Measurements from ENCODE around the gene LMAN1L.

Gene LMAN1L

DNA sequence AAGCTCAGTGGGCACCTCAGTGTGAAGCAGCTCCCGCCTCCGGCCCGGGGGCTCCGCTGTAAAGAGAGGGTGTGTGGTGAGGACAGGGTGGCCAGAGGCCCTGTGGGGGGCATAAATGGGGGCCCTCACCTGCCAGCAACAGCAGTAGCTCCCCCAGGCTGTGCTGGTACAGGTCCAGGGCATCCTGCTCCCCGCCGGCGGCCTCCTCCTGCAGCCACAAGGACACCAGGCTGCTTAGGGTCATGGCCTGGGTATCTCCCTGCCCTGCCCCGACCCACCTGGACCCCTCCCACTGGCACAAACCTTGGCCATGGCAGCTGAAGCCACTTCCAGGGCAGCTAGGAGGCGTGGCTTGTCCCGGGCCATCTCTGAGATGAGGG lies 25.5 kb downstream of the LMAN1L start:
- no peak for DNase-seq (ENCODE audit: low read depth)

DNA sequence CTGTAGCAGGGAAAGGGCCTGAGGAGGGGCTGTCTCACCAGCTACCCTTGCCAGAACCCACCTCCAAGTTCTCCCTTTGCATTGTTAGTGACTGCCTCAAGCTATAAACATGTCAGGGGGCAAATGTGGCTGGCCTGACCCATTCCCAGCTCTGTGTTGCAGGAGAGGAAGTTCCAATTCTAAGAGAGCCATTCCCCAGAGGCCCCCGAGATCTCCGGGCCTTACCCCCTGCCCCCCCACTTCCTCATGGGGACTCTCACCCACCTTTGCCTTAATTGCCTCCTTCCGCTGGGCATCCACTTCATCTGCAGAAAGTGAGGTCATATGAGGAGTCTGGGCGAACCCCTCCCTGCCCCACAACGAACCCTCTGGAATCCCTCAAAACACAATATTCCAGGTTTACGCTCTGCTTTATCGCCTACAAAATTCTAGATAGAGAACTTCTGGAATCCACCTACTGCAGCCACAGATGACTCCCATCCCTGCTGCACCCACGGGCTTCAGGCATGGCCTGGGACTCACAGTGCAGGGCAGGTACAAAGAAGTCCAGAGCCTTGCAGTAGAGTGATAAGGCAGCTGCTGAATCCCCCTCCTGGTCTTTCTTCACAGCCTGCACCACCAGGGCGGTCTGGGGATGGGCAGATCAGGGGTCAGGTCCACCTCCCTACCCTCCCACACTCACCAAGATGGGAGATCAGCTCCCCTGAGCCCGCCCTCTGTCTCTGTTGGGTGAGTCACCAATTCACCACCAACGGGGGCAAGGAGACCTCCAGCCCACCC lies 26.3 kb downstream of the LMAN1L start:
- no peak for DNase-seq (ENCODE audit: low read depth)

DNA sequence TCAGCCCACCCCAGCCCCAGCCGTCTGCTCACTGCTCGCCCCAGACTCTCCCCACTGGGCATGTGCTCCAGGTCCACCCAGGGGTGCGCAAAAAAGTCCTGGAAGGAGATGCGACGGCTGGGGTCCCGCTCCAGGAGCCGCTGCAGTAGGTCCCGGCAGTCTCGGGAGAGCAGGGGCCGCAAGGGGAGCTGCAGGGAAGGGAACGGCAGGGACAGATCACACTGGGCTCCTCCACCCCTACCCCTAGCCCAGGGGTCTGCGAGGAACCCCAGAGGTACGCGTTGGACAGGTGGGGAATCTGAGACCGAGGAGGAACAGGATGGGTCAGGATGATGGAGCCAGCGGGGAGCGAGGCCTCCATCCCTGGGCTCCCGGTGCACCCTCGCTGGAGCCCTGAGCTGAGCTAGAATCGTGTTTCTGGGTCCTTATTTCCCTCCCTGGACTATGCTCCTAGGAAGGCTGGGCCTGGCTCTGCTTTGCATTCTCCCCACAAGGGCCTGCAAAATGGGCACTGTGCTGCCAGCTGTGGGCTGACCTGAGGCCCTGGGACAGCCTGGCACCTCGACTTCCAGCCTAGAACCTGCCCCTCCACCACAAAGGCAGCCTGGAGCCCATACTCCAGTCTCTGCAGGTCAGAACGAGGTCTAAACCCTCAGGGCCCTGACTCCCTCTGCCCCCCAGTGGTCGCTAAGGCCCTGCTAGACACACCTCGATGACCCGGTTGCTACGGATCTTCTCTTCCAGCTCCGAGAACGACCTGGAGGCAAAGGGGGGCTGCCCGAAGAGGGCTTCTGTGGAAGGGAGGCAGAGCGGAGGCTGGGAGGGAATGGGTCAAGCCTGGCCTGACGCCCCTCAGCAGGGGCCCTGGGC lies 27.1 kb downstream of the LMAN1L start:
- DNase-seq (ENCODE audit: low read depth): no peak

DNA sequence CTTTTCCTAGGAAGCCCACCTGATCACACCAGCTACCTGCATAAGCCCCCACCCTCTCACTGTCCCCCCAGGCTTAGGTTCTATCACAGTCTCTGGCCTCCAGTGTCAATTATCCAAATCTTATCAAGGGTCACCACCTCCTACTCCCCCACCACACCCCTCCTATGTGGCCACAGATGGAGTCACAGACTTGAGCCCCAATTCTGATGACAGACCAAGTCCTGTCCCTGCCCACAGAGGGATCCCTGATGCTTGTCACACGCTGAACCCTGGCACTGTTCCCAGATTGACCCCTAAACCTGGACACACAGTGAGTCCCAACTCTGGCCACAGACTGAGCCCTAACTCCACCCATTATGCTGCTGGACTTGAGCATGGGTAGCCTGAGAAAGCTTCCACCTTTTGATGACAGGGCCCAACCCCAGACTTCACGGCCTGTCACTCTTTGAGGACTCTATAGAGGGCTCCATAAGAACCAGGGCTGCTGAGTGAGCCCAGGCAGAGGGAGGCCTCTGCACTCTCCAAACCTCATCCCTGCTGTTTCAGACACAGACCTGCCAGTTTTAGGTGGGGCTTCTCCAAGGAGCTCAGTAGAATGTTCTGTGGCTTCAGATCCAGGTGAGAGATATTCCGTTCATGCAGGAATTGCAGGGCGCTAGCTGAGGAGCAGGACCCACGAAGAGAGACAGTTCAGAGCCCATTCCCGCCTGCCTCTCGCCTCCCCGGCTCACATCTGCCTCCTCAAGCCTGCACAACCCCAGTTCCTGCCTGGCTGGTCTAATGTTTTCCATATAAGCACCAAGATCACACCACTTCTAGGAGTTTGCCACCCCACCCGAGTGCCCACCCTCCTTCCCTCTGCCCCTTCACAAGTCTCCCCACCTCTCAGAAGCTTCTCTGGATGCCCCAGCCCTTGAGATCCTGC lies 28.5 kb downstream of the LMAN1L start:
- DNase-seq (ENCODE audit: low read depth): no peak

DNA sequence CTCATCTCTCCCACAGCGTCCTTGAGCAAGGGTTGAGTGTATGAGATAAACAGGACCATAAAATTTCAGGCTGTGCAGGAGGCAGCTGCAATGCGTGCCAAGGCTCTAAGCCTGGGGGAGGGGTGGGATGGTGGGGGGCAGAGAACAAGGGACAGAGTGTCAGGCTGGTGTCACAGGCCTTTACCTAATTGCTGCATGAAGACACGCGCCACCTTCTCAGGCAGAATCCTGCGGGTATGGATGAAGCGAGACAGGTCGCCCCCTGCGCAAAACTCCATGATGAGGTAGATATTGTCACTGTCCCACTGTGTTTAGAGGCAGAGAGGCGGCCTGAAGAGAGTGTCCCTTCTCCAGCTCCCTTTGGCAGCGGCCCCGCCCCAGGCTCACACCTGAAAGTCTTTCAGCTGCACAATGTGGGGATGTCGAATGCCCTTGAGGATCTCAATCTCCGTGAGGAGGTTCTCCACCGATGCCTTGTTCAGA lies 29.3 kb downstream of the LMAN1L start:
- no peak for DNase-seq (ENCODE audit: low read depth)

DNA sequence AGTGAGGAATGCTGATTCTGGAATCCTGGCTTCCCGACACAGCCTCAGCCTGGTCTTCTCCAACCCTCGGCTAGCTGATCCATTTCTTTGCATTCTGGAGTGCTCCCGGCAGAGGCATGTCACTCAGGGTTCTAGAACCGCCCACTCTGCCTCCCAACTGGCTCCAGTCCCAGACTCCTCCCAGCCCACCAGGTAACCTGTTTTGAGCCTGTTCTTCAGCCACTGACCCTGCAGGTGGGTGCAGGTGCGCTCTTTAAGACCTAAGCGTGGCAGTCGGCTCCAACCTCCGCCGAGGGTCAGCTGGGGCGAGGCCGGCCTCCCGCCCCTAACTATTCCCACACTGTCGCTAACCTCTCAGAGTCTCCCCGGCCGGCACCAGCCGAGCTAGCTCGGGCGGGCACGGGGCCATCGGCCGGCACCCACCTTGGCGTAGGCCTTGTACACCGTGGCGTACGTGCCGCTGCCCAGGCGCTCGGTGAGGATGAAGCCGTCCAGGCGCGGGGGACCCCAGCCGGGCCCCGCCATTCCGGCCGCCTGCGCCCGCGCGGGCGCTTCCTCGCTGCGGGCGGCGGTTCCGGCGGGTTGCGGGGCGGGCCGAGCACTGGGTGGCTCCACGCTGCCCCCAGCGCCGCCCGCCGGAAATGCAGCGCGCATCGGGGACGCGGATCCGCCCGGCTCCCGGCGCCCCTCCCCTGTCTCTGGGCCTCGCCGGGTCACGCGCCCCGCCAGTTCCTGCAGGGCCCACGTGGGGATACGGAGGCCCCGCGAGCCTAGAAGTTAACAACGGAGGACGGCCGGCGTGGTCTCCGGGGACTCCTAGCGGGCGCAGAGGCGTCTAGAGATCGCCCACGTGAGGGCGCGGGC lies 30.2 kb downstream of the LMAN1L start, which contains the start of gene ULK3:
TSS of gene ULK3 (minus strand) at position 576 of the 864 bp plus-strand sequence. CDS start at position 525, 51 bp downstream.
- DNase-seq (ENCODE audit: low read depth): no peak

DNA sequence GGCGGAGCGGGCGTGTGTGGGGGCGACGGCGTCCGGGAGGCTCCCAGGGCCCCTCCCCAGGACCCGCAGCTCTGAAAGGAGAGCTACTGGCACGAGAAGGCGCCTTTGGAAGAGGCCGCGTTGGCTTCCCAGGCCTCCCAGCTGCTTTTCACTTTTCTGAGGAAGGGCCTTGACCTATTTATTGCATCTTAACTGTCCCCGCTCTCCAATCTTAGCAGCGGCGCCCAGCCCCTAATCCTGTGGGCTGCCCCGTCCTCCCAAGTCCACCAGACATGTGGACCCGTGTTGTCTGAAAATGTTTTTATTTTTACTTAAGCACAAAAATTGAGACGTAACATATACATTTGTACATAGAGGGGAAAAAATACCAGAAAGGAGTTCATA lies 30.8 kb downstream of the LMAN1L start:
- no peak for DNase-seq (ENCODE audit: low read depth)

DNA sequence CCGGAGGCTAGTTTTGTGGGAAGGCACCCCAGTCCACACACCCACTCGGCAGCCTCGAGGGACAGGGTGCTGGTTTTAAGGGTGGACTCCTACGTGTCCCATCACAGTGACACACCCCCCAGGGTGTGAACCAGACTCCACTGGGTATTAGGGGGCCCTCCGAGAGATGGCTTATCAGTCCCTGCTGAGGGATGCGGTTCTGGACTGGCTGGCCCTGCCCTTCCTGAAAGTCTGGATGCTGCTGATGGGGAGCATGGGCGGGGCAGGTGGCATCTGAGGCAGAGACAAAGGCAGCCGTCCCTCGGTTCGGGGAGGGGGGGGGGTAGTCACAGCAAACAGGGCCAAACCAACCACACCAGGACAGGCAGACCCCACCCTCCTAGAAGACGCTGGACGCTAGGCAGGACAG lies 31.3 kb downstream of the LMAN1L start:
- DNase-seq (ENCODE audit: low read depth): no peak

DNA sequence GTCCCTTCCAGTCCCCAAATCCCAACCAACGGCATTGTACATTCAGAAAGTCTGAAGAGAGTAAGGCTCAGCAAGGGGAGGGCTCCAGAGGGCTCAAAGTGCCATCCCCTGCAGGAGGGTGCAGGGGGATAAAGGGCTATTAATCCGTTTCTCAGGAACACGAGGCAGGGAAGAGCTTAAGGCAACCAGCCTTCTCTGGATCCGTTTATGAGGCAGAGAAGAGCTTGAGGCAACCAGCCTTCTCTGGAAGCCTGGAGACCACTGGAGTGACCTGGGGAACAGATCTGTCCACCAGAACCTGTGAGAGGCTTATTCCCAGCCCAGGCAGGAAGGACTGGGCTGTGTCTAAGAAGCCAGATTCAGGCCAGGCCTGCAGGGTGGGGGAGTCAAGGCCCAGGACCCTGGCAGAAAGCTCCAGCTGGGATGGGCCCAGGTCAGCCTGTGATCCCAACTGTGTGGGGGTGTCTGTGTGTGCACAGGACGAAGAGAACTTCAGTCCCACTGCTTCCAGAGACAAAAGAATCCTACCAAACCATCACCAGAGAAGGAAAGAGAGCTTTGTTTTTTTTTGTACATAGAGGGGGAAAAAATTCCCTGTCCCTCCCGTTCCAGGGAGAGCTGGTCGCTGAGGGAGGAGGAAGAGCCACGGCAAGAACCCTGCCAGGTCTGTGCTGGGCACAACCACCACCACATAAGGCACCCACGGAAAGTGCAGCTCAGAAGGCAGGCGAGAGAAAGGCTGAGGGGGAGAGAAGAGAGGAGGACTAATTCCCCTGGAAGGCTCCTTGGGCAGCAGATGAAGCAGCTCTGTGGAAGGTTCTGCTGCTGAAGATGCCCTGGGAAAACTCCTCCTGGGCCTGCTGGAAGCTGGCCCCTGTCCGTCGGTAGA lies 31.9 kb downstream of the LMAN1L start:
- DNase-seq (ENCODE audit: low read depth): no peak

DNA sequence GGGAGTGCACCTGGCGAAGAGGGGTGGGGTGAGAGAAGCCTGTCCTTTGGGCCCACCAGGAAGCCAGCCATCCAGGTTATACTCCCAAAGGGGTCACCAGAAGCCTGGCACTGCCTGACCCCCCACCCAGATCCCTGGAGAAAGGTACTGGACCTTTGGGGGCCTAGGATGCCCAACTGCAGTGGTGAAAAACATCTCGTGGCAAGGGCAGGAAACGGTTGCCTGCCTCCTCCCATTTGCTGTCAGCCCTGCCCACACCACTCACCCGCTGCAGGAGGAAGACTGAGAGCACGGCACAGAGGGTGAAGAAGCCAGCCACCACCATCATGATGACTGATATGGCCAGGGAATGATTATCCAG lies 32.6 kb downstream of the LMAN1L start:
- no peak for DNase-seq (ENCODE audit: low read depth)

DNA sequence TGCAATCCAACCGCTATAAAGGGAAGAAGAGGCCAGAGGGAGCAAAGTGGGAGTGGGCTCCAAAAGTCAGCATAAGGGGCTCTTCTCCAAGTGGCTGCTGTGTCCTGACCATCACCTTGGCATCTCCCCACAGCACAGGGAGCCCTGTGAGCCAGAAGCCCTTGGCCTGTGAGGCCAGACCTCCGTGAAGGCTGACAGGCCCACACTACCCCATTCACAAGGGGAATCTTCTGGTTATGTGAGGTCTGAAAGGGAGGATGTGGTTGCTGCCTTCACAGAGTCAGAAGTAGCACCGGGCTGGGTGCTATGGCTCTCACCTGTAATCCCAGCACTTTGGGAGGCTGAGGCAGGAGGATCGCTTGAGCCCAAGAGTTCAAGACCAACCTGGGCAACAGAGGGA lies 32.9 kb downstream of the LMAN1L start:
- DNase-seq (ENCODE audit: low read depth): no peak

DNA sequence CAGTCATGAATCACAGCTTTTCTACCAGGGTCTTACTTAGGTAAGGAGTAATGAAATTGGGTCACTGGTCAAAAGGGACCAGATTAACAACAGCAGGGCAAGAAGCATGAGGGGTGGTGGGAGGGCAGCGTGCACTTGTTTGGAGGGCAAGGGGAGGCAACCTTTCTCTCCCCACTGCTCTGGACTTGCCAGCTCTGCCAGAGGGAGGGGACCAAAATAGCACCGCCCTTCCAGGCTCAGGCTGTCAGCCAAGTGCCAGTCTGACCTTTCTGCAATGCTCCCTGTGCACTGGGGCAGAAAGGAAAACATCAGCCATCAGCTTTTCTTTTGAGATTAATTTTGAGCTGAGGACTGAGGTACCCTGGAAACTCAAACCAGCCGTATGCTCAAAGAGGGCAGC lies 34.8 kb downstream of the LMAN1L start:
- no peak for DNase-seq (ENCODE audit: low read depth)

DNA sequence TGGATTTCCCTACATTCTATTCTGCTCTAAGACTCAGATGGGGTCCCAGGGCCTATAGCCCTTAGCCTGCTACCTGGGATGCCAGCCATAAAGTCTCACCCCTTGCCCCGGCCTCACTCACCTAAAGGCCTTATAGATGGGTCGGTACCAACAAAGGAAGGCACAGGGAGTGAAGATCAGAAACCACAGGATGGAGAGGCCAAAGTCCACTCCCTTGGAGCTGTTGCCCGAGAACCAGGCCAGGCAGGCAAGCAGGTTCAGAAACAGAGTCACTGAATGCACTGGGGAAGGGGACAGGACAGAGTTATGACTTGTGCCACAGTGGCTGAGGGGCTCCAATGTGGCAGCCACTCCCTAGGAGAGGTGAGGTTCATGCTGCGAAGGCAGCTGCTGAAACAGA lies 37.8 kb downstream of the LMAN1L start:
- no peak for DNase-seq (ENCODE audit: low read depth)

DNA sequence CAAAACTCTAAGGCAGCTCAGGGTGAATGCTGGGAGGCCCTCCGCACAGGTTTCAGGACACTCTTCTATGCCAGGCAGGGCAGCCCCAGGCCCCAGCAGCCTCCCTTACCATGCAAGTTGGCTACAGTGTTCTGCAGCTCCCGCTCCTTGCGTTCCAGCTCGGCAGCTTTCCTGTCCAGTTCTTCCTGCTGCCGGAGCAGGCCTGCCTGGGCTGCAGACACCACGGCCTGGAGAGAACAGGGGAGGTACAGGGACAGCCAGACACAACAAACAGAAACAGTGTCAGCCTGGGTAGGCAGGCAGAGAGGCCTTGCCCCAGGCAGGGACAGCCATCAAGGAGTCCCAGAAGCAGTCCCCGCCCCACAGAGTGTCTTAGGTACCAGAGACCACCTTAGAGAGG lies 39.3 kb downstream of the LMAN1L start:
- no peak for DNase-seq (ENCODE audit: low read depth)

DNA sequence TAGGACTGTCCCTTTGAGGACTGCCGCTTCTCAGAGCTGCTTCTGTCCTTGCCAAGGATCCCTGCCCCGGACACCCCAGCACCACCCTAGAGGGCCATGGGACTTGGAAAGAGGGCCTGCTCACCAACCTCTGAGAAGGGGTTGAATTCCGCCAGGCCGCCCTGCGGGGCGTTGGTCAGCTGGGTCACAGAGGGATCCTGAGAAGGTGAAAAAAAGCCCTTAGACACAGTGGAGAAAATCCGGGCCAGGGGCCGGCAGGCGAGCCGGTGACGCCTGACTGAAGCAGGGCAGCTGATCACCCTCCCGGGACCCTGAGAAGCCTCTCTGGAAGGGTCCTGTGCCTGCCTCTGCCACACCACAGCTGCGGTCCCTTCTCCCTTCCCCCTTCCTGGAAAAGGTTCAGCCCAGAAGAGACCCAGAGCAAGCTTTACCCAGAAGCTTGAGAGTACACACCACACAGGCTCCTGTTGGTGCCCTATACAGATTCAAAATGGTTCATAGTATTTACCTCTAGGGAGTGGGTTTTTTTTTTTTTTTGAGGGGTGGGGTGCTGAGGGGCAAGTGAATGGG lies 41.9 kb downstream of the LMAN1L start:
- no peak for DNase-seq (ENCODE audit: low read depth)

DNA sequence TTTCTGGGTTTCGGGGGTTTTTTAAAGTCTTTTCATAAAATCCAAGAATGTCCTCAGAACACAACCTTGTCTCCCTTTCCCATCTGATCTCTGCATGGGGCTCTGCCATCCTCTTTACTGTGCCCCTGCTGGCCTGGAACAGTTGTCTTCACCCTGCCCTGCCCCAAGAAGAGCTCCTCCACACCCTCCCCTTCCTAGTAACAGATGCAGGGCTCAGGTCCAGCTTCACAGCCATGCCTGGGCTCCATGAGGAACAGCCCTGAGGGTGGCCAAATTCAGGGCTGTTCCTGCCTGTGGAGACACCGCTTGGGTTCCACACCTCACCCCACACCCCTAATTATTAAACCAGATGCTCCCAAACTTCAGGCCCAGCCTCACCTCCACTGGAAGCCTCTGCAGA lies 43.2 kb downstream of the LMAN1L start:
- no peak for DNase-seq (ENCODE audit: low read depth)

DNA sequence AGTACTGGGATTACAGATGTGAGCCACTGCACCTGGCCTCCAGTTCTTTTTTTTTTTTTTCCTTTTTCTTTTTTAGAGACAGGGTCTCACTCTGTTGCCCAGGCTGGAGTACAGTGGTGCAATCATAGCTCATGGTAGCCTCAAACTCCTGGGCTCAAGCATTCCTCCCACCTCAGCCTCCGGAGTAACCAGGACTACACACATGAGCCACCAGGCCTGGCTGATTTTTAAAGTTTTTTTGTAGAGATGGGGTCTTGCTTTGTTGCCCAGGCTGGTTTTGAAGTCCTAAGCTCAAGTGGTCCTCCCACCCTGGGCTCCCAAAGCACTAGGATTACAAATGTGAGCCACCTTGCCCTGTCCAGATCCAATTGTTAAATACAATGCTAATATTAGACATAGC lies 43.9 kb downstream of the LMAN1L start:
- DNase-seq (ENCODE audit: low read depth): no peak

DNA sequence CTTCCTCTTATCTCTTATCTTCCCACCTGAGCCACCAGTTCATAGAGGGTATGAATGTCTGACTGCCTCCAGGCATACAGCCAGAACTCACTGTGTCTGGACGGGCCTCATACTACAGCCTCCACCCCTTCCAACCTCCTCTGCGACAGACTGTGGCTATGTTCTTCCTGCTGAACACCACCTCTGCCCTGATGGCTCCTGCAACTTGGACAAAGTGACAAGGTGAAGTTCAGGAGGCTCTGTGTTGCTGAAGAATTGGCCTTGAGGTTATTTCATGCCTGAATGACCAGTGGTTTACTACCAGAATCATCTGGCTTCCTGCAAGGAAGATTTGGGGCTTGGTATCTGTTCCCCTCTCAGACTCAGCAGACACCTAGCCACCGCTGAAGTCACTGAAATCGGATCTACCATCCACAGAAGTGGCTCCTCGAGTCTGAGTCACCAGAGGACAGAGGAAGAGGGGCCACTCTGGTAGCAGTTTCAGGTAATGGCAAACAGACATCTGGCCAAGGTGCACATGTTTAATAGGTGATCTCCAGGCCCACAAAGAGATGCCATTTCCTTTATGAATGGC lies 44.5 kb downstream of the LMAN1L start:
- DNase-seq (ENCODE audit: low read depth): no peak

DNA sequence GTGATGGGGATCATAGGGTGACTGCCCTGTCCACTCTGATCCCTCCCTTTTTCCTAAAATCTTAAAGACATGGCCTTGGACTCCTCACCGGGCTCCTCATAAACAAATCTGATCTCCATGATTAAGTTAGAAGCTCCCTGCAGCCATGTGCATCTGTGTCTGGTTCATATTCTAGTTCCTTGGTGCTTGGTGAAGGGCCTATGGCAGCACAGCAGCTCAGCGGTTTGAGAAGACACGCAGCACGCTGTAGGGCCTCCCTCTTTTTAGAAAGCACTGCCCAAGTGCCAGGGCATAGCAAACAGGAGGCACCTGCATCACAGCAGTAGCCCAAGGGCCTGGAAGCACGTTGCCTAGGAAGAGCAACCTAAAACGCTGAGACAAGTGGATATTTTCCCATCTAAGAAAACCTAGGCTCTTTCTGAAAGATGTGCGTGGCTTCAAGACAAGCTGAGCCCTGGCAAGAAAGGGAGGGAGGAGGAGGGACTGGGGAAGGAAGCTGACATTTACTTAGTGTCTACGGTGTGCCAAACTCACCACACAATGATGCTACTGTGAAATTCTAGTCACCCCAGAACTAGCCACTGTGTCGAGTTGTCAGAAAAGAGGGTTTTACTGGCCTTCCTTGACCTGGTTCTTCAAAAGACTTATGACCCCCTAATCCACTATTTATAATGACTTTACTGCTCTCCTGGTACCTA lies 45.2 kb downstream of the LMAN1L start:
- no peak for DNase-seq (ENCODE audit: low read depth)

Data from GM04503 (cell line).